GM18508 (cell line): Measurements from ENCODE around the gene OPRL1.

Experiments
- ATAC-seq: cut with Tn5 transposase; IDR thresholded peaks from one replicate; pipeline ENCODE4 v1.9.1; 2021; ENCODE audit warnings: moderate number of reproducible peaks; ENCODE audit not compliant: insufficient read depth, unreplicated experiment

OPRL1 gene

DNA sequence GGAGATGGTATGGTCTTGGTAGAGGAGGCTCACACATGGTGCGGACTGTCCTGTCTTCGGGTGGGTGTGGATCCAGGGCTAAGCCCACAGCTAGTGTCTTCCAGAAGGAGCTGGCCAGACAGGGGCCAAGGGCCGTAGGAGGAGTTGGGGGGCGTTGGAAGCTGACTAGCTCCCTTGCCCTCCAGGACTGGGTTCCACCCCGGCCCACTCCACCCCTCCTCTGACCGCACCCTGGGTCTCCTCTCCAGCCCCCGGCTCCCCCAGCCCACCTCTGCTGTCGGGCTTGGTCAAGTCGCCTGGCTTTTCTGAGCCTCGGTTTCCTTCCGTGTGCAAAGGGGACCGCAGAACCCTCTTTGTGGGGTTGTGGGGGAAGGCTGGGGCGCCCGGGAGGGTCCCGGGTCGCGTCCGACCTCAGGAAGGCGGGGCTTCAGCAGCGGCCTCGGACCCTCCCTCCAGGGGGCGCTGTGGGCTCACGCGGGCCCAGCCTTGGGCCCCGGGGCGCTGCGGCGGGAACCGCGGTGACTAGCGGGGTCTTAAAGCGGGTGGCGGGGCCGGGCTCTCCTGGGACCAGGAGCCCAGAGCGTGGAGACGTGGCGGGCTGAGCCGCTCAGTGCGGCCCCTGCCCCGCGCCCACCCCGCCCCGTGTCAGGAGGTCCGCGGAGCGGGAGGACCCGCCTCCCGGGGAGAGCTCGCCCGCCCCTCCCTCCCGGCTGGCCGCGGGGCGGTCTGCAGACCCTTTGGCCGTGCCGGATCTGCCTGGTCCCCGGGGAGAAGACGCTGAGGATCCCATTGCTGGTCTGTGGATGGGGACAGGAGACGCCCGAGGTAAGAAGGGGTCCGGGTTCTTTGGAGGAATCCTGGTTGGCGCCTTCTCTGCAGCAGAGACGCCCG lies 22.1 kb downstream of the OPRL1 start:
- ATAC-seq, result no peak

DNA sequence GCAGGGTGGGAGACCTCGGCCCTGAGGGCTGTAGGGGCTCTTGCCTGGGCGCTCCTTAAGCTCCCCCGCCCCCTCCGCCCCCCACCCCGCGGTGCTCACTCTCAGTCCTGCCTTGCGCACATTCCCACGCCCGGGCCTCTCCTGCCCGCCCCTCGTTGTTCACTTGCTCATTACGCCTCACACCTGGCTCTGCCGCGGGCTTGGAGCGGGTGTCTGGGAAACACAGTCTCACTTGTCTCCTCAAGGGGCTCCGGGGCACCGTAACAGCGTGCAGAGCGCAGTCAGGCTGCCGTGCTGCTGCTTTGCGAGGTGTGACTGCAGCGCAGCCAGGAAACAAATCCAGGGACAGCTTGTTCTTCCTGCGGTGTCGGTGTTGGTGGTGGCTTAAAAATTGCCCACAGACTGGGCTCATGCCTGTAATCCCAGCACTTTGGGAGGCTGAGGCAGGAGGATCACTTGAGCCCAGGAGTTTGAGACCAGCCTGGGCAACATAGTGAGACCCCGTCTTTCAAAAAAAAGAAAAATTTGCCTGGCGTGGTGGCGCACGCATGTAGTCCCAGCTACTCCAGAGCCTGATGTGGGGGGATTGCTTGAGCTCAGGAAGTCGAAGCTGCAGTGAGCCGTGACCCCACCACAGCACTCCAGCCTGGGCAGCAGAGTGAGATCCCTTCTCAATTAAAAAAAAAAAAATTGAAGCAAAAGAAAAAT lies 22.9 kb downstream of the OPRL1 start:
- no peak for ATAC-seq

DNA sequence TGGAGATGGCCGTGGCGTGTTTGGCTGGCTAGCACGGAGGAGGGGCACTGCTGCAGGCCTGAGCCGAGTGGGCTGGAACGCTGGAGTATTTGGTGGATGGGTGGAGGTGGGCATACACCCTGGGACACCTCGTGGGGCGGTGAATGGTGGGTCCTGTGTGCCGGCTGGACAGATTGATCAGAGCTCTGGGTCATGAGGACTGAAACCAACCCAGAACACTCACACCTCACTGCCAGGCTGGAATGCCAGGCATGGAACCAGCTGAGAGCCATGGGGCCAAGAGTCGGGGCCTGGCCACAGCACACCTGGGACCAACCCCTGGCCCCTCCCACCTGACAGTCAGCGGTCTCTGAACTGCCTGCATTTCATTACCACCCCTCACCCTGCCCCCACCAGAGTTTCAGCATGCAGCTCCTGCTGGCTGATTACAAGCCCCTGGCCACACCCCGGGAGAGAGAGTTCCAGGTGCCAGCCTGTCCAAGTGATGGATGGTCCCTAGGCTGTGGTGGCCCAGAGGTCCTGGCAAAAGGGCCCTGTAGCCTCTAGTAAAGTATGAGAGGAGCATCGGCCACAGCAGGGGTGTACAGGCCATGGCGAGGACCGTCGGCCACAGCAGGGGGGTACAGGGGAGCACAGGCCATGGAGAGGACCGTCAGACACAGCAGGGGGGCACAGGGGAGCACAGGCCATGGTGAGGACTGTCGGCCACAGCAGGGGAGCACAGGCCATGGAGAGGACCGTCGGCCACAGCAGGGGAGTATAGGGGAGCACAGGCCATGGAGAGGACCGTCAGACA lies 24.2 kb downstream of the OPRL1 start:
- ATAC-seq, result no peak

DNA sequence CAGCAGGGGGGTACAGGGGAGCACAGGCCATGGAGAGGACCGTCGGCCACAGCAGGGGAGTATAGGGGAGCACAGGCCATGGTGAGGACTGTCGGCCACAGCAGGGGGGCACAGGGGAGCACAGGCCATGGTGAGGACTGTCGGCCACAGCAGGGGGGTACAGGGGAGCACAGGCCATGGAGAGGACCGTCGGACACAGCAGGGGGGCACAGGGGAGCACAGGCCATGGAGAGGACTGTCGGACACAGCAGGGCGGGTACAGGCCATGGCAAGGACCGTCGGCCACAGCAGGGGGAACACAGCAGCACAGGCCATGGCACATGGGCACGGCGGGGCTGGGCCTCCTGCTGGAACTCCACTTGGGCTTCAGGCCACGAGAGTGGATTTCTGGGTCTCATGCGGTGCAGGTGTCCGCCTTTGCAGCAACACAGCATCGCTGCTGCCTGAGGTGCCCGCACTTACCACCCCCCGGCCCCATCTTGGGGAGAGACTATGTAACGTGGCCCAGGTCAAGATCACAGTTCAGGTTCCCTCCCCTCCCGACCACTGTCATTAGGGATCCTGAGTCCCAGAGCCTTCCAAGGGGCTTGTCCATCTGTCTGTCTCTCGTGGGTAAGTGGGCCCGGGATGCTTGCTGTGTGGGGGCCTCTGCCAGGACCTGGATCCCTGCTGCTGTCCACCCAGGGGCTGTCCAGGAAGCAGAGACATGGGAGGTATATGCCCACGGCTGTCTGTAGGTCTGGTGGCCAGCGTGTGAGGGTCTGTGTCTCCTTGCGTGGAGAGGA lies 25.0 kb downstream of the OPRL1 start:
- no peak for ATAC-seq

DNA sequence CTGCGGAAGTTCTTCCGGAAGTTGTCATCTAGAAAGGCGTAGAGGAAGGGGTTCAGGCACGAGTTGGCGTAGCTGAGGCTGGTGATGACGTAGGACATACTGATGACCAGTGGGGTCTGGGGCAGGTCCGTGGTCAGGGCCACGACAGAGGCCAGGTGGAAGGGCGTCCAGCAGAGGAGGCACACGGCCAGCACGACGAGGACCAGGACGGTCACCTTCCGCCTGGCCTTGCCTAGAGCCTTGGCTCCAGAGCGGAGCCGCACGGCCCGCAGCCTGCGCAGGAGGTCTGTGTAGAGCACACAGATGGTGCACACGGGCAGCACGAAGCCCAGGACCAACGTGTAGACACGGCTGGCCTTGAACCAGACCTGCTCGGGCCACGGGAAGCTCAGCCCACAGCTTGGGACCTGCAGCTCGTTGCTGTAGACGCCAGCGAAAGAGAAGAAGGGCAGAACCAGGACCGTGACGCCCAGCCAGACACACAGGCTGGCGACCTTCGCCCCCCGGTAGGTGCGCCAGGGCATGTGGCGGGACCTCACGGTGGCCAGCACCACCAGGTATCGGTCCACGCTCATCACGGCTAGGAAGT lies 26.1 kb downstream of the OPRL1 start:
- no peak for ATAC-seq

DNA sequence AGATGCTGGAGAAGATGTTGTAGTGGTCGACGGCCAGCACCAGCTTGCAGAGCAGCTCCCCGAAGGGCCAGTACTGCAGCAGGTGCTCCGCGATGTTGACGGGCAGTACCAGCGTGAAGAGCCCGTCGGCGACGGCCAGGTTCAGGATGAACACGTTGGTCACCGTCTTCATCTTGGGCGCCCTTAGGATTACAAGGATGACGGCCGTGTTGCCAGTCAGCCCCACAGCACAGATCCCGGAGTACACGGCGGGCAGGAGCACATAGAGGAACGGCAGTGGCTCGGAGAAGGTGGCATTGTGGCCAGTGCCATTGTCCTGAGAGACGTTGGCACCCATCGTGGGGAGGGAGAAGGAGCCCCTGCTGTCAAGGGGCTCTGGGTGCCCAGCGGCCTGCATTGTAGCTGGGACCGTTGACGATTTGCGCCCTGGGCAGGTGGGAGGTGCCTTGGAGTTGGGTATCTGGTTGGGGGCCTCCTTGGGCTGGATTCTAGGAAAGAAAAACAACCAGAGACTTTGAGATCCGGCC lies 26.6 kb downstream of the OPRL1 start:
- ATAC-seq, result no peak

DNA sequence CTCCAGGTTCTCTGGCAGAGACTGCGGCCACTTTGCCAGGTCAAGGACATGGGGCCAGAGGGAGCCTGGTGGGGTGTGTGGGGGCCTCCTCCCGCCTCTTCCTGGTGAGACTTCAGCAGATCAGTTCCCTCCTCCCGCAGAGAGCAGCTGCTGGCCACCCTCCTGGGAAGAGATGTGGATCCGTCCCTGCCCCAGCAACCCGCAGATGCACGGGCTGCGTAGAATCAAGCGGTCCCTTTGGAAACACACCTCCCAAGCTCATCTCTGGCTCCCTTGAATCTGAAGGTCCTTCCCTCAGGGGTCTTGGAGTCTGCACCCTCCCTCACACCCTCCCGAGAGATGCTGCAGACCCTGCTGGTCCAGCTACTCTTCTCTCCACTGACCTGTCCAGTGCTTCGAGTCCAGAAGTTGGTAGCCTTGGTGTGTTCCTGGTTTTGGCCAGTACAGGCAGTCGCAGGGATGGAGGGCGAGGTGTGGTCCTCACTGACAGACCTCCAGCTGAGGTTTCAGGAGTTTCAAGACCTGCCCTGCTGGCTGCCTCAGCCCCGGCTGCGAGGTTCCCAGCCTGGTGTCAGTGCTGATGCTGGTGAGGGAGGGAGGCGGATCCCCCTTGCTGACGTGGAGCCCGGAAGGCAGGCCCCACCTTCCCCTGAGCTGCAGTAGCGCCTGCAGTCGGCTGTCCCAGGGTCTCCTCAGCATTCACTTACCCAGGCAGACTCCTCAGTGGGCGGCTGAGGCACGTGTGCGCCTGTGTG lies 27.3 kb downstream of the OPRL1 start, which contains the start of gene NPBWR2:
NPBWR2 (minus strand) TSS at position 585 of the 755 bp plus-strand sequence. CDS start 734 bp downstream, outside the sequence.
- no peak for ATAC-seq

DNA sequence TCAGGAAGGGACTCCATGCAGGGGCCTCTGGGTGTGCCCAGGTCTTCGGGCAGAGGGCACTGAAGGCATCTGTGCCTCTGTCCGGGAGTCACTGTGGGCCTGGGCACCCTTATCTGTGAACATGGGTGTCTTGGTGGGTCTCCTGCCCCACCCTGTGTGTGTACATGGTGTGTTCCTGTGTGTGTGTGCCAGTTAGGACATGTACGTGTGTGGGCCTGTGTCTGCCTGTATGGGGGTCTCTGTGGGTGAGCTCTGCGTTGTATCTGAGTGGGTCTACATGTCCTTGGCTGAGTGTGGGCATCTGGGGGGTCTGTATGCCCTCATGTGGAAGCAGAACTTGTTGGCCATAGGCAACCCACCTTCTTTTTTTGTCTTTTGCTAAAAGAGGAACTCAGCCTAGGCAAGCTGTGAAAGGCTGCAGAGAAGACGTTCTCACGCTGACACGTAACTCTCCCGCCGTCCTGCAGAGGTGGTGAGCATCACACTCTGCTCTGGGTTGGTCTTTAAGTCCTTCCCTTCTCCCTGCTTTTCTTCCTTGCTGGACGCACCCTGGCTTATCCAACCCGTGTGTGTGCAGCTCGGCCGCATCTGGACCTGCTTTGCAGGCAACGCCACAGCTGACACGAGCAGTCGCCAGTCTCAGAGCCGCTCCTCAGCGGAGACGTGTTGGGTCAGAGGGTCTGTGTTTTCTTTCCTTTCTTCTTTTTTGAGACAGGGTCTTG lies 28.0 kb downstream of the OPRL1 start:
- no peak for ATAC-seq

DNA sequence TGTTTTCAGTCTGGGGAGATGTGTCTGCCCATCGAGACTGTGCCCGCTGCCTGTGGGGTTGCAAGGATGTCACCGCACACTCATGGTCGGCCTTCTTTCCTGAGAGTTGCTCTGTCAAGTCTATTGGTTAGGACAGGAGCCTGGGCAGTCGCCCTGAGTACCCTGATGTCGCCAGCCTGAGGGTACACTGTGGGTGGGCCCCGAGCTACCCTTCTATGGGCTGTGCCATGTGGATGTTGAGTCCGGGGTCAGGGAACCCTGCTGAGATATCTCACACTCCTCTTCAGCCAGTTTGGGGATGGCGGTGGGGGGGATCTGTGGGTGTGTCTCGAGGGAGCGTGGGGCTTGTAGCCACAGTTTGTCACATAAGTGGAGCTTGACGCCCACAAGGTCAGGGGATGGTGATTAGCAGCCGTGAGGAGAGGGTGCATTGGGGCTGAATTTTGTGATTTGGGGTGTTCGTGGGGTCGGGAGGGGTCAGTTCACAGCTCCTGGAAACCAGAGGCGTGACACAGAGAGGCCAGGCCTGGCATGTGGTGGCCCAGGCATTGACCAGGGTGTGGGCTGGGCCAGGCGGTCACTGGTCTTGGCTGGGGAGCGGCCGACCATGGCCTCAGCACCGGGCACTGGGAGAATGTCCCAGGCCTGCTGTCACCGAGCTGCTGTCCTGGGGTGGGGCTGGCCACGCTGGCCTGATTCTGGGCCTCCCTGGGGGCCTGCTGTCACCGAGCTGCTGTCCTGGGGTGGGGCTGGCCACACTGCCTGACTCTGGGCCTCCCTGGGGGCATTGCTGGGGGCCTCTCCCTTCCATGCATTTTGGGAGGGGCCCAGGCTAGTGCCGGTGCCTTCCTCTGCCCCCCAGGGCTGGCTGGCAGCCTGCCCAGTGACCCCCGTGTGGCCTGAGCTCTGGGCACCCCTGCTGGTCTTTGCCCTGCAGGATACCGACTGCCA lies 29.1 kb downstream of the OPRL1 start:
- ATAC-seq, result no peak

DNA sequence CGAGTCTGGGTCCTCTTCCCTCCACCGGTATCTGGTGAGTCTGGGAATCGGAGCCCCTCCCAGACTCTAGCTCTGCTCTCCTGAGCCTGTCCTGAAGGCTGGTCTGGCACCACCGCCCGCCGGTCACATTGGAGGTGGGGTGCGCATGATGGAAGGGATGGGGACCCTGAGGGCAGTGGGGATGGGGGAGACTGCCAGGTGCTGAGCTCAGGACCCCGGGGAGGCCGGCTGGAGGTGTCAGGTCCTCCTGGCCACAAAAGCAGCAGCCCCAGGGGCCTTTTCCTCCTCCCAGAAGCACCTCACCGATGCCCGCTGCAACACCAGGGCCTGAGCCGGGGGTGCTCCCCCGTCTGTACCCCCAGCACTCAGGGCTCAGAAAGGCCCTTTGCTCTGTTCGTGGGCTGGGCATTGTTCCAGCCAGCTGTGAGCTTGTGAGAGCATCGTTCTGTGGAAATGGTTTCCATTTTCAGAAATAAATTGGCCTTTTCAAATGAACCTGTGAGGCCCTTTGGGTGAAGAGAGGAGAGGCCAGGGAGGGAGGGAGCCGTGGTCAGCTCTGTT lies 30.0 kb downstream of the OPRL1 start:
- no peak for ATAC-seq

DNA sequence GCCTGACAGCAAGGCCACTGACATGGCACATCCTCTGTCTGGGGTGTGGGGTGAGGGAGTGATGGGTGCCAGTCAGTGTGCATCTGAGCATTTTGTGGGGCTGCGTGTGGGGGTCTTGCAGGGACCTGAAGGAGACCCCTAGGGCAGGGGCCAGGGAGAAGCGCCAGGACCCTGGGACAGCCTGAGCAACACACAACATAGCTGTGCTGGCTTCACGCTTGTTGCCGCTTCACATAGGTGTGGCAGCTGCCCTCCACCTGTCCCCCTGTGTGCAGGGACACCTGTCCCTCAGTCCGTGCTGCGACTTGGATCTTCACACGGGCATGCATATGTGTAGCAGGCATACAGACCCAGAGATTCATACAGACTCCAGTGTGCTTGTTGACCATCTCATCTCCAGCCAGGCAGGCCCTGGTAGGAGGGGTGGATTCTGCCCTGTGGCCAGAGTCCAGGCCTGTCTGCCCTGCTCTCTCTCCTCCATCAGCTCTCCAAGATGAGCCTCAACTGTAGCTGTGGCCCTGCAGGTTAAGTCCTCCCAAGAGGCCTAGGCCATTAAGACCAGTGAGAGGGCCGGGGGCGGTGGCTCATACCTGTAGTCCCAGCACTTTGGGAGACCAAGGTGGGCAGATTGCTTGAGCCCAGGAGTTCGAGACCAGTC lies 30.7 kb downstream of the OPRL1 start:
- no peak for ATAC-seq

DNA sequence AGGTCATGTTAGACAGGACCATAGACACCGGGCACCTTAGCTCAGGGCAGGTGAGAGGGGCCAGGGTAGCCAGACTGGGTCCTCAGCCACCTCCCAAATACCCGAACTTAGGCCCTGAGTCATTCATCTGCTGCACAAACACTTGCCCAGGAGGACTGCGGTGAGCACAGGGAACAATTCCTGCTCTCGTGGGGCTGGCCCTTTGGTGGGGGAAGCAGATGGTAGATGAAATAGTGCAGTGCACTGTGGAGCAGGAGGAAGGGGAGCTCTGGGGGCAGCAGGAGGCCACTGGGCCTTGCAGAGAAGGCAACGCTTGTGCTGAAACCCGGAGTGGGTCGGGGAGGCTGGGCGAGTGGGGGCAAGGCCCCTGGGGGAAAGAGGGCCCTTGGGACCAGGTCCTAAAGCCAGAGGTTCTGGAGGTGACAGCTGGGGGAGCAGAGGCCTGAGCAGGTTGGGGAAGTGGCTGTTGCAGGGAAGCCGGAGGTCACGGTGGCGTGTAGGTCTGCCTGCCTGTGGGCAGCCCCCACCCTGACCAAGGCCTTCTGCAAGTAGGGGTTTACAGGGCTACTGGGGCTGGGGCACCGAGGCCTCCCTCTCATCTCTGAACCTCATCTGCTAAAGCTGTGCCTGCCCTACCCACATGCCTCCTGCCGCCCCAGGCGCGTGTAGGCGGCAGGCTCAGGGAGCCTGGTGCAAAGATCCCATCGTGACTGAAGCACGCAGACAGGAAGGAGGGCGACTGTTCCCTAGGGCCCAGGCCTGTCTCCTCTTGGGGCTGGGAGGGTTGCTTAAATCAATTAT lies 32.2 kb downstream of the OPRL1 start:
- no peak for ATAC-seq

DNA sequence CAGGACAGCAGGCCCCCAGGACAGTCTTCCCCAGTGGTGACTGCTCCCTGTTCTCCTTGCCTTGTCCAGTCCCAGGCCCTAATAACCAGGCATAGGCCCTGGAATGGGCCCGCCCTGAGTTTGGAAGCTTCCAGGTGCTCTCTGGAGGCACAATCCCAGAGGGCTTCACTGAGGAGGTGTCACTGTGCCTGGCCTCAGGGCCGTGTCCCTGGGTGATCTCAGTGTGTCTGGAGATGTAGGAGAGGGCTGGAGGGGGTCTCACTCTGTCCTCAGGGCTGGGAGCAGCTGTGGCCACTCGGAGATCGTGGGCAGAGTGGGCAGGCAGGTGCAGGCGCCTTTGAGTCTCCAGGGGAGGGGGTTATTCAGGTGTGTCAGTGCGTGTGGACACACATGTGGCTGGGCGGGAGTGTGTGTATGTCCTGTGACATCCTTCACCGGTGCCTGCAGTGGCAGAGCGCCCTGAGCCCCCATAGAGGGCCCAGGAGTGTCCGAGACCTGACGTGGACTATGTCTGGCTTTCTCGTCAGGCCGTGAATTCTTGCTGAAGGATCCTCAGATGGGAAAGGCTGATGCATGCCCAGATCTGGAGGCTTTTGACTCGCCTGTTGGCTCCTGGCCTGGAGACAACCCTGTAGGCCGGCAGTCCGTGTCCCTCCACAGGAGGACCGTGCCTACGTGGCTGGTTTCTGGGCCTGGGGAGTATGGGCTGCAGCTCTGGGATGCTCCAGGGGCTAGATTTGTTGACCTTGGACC lies 33.0 kb downstream of the OPRL1 start:
- no peak for ATAC-seq

DNA sequence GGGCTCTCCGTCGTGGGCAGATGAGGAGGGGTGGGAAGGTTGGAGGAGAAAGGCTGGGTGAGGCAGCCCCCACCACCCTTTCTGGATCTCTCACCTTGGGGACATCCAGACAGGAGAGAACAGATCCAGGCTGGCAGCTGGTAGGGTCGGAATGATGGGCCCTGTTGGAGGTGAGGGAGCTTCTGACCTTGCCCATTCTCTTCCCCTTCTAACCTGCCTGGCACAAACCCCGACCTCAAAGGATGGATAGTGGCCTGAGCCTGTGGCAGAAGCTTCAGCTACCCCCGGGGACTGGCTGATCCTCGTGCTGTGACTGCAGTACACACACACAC lies 33.5 kb downstream of the OPRL1 start:
- ATAC-seq, result no peak
